C1 segment of cervical spinal cord (tissue), 14 donors: ENCODE data around the gene SFRP4.

Experiments
- DNase-seq, 14 donors: peaks; one replicate each; lab custom pipeline; 2025; lab: John Stamatoyannopoulos, UW

SFRP4 gene

DNA sequence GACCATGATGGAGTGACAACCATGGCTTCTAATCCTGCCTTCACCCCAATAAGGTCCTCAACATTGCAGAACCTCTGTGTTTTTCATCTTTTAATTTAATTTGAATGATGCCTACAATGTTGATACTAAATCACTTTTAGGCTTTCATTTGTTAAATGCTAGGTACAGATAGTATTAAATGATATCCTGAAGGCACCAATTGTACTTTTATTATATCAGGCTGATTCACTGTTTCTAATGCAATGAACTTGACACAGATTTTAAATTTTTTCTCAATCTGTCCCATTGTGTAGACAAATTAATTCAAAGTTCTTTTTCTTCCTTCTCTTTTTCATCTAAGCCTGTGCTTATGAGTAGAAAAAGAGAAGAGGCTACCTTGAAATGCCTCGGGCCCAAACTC lies 9.0 kb upstream of the SFRP4 start:
- DNase-seq, result no peak

DNA sequence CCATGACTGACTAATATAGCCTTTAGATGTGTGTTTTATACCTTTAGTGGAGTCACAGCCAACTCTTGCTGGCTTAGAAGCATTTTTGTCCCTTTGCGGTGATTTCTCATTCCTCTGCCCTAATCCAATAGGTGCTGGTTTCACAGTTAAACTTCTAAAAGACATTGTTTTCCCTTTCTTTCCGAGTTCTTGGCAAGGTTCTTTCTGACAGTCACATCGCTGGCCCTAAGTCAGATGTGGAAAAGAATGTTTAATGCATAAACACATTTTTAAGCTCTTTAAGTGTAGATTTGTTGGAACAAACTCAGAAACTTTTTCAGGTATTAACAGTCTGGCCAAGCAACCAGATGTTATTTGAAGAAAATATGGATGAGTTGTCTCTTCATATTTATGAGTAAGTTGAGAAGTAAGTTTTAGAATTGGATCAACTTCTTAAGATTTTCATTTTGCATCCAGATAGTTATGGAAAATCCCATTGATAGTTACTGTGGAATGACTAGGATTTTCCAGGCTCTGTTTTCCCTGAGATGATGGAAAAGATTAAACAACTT lies 7.9 kb upstream of the SFRP4 start:
- DNase-seq, result no peak

DNA sequence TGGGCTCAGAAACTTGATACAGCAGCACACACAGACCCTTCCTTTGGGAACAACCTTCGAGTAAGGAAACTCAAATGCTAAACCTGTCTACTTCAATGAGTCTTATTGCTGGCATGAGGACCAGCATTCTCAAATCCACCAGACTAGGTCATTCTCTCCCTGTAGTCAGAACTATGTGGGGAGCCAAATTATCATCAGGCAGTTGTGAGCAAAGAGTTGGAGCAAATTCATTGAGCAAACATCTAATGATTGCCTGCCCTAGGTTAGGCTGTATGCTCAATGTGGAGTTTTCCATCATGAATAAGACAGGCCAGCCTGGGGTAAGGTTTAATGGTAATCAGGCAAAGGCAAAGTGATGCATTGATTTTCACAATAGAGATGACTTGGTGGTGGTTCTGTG lies 7.4 kb upstream of the SFRP4 start:
- no peak for DNase-seq

DNA sequence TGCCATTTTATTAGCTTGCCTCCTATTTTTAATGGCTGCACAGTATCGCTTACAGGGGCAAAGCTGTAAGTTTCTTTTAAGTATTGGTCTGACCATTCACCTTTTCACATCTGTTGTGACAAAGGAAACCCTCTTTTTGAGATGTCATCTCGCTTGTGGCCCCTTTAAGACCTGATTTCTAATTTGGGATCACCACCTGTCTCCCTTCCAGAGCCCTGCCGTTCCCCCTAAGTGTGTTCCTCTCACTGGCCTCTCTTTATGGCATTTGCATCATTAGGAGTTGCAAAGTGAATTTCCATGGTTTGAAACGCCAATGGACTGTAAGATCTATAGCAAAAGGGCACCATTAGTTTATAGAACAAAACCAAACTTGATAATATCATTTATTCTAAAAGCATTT lies 5.3 kb upstream of the SFRP4 start:
- peak in 1 of 14 donors; percentile 81 for DNase-seq

DNA sequence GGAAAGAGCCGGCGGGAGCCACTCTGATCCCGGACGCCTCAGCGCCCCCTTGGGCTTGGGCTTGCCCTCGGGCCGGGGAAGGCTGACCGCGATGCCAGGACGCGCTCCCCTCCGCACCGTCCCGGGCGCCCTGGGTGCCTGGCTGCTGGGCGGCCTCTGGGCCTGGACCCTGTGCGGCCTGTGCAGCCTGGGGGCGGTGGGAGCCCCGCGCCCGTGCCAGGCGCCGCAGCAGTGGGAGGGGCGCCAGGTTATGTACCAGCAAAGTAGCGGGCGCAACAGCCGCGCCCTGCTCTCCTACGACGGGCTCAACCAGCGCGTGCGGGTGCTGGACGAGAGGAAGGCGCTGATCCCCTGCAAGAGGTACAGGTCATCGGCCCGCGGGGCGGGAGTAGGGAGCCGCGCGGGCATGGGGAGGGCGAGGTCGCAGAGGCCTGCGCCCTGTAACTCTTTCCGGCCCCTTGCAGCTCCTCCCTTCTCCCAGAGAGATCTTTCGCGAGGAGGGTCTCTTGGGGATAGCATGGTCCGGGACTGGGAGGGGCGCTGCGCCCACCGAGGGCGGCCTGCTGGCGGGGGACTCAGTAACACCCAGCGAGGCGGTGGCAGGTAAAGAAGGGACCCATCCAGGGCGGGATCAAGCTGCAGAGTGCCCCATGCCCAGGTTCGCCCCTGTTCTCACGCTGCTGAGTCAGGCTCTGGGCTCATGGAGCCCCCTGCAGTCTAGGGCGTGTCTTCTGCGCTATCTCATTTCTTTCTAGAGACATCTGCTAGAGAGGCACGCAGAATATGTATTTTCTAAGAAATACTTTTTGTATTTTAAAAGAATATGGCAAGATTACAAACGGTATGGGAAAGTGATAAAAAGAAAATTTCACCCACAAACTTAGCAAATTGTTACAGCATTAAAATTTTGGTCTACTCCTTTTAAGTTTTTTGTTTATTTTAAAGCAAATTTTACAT lies 4.5 kb upstream of the SFRP4 start:
- peak in 11 of 14 donors; percentile 26 to 77 (median 65) for DNase-seq

DNA sequence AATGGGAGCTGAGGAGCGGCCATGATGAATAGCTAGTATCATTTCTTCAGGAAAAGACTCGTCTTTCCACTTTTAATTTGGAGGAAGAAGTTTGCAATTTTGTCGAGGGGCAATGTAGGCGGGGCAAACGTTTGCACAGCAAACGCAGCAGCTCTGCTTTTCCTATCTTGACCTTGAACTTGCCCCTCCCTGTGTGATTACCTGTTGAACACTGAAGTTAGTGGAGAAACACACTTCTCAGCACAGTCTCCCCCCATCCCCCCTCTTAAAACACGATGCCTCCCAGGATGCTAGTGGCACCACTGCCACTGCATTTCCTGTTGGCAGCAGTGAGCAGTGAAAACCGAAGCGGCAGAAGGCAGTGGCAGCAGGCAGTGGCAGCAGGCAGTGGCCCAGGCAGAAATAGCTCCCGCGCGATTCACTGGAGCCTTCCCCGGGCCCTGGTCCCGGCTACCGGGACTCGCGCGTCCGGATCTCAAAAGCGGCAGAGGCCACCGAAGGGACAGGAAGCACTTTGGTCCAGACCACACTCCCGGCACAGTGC lies 3.8 kb upstream of the SFRP4 start, which contains the start of gene EPDR1:
Gene EPDR1, plus strand, starts transcription at position 336 of the 544 bp plus-strand sequence. CDS start 300 bp downstream, outside the sequence.
- peak in 11 of 14 donors; percentile 9 to 77 (median 72) for DNase-seq

DNA sequence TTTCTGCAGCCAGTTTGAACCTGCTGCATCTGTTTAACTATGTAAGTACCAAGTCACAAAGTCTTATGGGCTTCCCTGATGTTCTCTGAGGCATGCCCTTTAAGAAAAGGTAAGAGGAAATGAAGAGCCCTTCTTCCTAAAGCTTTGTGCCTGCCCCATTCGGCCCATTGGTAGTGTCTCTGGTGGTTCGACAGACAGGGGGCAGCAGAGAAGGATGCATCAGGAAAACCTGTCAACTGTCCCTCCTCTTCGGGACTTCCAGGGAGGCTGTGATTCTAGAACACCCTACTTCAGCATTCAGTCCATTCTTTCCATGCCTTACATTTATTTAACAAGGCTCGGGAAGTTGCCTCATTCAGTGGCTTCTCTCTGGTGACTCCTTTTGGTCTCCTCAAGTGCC lies 1.9 kb upstream of the SFRP4 start:
- DNase-seq, result no peak

DNA sequence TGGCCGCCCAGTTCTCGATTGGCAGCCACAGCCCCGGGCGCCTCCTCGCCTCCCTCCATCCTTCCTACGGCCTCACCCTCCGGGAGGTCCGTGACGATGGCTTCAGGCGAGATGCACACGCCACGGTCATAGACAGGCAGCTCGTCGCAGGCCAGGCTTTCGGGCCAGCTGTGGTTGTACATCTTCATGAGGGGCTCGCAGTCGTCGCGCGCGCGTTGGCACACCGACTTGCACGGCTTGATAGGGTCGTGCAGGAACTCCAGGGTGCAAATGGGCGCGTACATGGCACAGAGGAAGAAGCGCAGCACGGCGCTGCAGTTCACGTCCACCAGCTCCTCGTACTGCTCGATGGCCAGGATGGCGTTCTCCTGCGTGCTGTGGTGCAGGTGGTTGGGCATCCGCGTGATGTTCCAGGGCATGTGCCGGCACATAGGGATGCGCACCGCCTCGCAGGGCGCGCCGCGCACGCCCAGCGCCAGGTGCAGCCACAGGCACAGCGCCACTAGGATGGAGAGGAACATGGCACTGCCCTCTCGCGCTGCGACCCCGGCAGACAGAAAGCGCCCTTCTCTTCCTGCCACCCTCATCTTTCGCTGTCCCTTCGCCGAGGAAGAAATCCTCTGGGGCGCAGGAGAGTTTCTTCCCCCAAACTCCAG lies 472 bp downstream of the SFRP4 start:
- DNase-seq, result peak in 2 of 14 donors; percentile 34 to 41

DNA sequence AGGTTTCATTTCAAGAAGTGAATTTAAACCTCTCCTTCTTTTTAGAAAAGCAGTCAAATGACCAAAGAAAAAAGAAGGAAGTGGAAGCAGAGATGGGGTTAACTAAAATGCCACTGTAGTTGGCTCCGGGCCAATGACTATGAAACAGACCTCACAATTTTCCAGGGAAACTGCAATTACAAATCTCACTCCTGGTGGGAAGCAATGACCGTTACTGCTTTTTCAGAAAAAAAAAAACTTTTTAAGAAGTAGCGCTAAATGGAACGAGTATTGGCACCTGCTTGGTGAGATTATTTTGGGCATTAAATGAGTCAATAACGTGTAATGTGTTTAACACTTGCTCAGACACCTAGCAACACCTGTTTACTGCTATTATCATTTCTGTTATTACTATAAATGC lies 1.2 kb downstream of the SFRP4 start:
- no peak for DNase-seq

DNA sequence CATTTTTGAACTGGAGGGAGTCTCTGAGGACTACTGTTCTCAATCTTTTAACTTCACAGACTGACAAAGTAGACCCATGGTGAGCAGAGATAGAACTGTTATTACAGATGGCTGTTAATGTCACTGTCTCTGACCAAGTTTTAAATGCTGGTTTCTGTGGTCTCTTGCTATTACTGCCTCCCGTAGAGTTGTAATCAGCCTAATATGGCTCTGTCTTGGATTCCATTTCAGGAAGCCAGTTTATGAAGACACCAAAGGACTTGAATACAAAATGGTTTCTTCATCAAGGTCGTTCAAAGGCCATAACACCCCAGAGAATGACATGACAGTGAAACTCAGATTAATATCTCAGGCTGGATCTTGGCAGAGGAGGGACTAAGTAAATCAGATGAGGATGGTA lies 3.9 kb downstream of the SFRP4 start:
- DNase-seq, result no peak

DNA sequence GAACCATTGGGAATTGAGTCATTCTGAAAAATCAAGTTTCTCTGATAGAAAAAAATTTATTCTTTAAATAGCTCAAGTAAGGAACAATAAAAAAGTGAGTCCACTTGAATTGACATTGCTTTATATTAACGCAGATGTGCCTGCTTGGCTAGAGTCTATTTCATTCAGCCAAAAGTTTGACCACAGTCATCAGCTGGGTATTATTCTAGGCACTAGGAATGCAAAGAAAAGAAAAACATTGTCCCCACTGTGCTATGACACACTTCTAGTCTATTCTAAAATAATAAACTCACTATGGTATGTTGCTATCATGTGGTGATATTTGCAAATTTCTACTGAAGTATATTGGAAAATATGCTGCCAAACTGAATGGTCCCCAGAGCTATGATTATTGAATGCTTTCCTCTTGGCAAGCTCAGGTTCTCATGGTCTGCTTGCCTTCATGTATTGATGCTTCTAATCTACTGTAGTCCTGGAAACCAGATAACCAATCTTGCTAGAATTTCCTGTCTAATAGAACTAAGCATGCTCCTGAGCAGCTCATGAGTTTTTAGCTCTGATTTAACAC lies 8.3 kb downstream of the SFRP4 start:
- DNase-seq, result no peak

DNA sequence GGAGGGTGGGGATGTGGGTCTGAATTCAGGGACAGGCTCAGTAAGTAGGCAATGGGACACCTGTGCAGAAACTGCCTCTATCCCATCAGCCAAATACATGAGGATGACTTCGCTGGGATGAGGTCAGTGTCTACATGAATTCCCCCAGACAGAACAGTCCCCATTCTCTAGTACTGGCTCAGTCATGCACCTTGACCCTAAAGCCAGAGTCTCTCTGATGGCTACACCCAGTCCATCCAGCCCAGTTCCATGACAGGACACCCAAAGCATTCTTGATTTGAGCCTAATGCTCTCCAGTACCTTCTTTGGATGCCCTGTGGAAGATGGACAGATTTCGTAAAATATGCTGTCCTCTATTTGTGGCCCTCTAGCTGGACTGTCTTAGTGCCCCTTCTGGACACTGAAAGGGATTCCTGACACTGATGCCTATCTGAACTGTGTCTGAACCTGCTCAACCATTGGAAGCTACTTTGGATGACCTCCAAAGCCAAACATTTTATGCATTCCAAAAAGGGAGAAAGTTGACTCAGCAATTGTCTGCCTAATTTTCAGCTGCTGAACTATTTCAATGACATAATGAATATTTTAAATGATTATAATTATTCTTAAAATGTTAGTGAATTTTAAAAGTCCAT lies 14.6 kb downstream of the SFRP4 start:
- DNase-seq, result no peak

DNA sequence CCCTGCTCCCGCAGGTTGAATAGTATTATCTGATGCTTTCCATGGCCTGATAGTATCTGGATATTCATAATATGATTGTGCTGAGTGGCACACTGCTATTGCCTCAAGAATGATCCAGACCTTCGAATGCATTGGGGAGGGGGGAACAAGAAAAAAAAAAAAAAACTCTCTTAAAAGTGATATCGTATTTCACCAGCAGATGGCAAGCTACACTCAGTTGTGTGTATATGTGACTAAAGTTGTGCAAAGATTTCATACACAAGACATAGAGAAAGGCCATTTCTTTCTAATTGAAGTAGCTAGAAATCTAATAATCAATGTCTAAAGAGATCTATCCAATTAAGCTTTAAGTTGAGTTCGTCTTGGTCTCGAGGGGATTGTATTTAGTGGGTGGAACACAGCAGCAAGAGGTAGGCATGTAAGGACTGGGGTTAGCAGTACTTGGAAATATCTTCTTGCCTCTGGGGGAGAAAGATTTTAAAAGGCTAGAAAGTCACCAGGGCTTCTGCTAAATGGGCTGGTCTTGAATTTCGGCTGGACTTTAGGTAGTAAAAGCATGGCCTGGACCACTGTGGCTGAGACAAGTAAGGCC lies 15.3 kb downstream of the SFRP4 start:
- no peak for DNase-seq

DNA sequence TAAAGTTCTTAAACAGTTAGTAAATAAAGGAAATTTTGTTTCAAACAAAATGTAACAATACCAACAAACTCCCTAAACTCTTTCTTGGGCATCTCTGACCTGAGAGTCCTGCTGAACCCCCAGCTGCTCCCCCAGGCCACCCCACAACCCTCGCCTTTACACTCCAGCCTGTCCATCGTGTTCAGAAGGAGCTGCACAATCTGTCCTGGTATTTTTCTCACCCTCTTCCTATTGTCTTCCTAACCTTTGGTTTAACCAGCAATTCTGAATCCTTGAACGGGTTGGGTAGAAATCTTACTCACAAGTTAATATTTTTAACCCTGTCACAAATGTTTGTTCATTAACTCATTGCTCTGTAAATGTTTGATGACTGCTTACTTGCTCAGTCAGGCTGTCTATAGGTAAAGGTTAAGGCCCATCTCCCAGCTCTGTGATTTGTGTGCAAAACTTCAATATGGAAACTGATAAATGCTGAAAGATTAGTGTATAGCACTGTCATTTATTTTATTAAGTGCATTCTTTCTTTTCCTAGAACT lies 16.8 kb downstream of the SFRP4 start:
- no peak for DNase-seq

DNA sequence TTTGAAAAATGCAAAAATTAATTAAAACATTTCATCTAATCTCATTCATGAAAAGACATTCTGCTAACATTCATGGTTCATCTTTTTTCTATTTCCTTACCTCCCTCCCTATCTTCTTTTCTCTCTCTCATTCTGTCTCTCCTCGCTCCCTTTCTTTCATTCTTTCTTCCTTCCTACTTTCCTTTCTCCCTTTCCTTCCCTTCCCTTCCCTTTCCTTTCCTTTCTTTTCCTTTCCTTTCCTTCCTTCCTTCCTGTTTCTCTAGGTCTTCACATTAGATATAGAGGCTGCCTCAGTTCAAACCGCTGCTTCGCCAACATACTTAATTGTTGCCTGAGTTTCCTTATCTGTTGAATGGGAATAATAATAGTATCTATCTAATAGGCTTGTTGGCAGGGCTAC lies 21.9 kb downstream of the SFRP4 start:
- DNase-seq, result no peak

DNA sequence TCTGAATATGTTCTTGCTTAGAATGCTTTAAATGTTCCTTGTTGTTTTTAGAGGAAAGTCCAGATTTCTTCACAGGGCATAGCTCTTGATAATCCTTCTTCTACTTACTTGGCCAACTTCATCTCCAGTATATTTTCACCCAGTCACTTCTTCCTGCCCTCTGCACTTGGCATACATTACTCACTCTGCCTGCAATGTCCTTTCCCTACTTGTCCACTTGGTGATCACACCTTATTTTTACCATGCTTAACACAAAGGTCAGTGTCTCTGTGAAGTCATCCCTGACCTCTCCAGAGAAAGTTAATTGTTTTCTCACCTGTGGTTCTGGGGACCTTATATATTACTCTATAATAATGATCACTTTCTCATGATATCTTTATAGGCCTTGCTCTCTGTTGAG lies 23.3 kb downstream of the SFRP4 start:
- no peak for DNase-seq

DNA sequence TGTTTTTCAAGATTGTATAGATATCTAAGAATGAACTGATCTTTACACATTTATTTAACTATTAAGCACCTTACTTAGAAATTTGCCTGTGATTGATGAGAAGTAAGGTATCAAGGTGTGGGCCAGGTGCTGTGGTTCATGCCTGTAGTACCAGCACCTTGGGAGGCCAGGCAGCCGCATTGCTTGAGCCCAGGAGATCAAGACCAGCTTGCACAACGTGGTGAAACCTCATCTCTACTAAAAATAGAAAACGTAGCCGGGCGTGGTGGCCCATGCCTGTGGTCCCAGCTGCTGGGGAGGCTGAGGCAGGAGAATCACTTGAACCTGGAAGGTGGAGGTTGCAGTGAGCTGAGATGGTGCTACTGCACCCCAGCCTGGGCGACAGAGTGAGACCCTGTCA lies 34.5 kb downstream of the SFRP4 start:
- DNase-seq, result no peak
